Measurements from ENCODE around the gene KAT6B.

The KAT6B gene

DNA sequence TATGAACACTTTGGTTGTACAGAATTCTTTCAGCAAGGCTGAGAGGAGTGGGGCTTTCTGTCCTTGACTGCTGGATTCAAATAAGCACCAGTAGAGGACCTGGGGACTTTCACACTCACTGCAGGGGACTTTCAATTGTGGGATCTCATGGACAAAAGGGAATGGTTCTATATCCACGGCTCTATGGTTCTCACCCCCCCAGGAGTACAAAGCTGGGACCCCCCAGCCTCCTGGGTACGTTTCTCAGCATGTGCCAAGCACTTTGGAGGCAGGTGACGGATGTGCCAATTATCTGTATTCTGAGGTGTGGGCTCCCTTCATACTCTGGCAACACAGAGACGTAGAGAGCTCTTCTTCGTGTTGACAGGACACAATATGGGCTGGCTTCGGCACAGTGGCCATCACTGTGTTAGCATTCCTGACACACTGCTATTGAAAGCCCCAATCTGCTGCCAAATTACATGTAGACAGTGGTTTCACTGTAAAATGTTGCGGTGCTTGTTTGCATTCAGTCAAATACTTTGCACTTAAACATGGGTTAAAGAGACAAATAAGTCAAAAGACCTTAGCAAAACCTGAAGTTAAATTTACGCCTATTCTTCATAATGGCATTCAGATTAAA lies 192.4 kb downstream of the KAT6B start:
- DNase-seq: no peak

DNA sequence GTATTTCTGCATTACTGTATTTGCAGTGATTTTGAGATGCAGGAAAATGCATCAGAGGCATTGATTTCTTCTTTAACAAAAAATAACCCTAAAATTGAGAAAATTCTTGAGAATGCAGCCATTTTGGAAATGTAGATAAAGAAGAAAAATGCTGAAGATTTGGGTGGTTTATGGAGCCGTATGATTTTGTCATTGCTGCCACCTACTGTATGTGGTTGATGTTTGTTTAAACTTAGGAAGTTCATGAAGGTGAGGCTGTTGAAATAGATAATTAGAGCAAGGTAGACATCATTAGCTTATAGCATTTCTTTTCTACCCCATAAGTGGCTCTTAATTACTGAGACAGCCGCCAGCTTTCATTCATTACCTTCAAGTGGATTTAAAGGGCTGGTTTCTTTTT lies 193.0 kb downstream of the KAT6B start:
- no peak for DNase-seq

DNA sequence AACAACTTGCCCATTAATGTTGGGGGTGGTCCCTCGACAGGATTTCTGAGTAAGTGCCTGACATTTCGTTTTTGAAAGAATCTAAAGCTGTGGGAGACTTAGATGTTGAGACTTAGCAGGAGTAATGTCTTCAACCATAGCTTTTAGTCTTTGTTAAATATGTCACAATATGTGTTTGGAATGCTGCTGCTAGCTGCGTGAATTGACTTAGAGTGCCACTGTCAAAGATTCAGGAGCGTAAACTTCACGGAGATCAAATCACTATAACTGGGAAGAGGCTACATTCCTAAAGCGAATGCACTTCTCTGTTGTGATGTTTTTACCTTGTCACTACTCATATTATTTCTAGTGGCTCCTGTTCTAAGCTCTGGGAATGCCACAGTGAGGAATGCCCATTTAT lies 193.8 kb downstream of the KAT6B start:
- DNase-seq: no peak

- no peak for DNase-seq
These were observed 195.2 kb downstream of the KAT6B start for GRCh38 chr10:75021379-75022249.

DNA sequence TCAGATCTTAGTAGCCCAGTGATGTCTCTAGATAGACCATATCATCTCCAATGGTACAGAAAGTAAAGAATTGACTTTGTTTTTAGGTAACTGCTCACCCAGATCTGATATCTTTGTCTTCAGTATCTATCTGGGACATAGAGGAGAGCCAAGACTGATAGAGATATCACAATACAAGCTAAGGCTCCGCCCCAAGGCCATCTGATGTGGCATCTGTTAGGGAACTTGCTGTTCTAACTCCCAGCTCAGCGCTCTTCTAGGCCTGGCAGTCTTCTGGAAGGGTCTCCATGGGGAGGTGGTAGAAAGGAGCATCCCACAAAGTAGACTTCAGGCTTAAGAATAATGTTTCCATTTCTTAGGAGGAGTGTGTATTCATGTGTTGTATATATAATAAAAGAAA lies 196.7 kb downstream of the KAT6B start:
- DNase-seq: no peak

- DNase-seq: no peak
These were observed 198.6 kb downstream of the KAT6B start for GRCh38 chr10:75024971-75025523.

GRCh38 chr10:75028049-75028448 lies 201.6 kb downstream of the KAT6B start:
- no peak for DNase-seq

- no peak for DNase-seq
These were observed 202.3 kb downstream of the KAT6B start for GRCh38 chr10:75028748-75029147.

GRCh38 chr10:75029420-75029819 lies 203.0 kb downstream of the KAT6B start:
- no peak for DNase-seq

DNA sequence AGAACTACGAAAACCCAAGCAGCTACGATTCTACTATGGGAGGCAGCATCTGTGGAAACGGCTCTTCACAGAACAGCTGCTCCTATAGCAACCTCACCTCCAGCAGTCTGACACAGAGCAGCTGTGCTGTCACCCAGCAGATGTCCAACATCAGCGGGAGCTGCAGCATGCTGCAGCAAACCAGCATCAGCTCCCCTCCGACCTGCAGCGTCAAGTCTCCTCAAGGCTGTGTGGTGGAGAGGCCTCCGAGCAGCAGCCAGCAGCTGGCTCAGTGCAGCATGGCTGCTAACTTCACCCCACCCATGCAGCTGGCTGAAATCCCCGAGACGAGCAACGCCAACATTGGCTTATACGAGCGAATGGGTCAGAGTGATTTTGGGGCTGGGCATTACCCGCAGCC lies 203.5 kb downstream of the KAT6B start:
- no peak for DNase-seq

DNA sequence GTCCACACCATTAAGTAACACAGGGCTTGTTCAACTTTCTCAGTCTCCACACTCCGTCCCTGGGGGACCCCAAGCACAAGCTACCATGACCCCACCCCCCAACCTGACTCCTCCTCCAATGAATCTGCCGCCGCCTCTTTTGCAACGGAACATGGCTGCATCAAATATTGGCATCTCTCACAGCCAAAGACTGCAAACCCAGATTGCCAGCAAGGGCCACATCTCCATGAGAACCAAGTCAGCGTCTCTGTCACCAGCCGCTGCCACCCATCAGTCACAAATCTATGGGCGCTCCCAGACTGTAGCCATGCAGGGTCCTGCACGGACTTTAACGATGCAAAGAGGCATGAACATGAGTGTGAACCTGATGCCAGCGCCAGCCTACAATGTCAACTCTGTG lies 204.0 kb downstream of the KAT6B start:
- DNase-seq: no peak

- DNase-seq: no peak
These were observed 205.7 kb downstream of the KAT6B start for GRCh38 chr10:75032119-75032518.

DNA sequence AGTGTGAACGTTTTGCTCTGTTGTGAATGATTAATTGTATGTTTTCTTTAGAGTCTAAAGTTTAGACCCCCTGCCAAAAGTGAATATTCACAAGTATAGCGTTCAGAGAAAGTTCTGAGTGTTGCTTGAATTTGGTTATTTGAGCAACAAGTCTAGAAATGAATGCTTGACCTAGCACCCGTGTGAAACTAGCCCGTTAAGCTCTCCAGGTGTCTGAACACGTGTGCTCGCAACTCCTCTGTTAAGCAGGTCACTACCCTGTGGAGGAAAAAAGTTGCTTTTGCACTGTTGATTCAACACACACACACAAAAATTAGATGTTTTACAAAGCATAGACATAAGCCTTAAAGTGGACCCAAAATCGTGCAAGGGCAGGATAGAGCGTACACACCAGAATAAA lies 206.4 kb downstream of the KAT6B start:
- DNase-seq: no peak

- no peak for DNase-seq
These were observed 207.2 kb downstream of the KAT6B start for GRCh38 chr10:75033399-75034130.

DNA sequence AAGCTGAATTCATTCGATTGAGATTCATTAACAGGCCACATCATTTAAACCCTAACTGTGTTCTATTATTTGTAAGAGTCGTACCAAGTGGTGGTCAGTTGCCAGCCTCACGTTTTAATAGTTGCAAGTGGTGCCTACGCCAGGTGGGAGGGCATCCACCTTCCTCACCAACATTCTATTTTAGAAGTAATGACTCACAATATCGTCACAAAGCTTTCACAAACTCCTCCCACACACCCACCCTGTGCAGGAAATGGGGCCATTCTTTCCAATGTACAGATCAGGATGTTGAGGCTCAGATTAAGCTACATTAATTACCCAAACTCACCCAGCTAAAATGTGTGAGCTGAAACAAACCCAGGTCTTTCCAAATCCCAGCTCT lies 207.7 kb downstream of the KAT6B start:
- DNase-seq: no peak

DNA sequence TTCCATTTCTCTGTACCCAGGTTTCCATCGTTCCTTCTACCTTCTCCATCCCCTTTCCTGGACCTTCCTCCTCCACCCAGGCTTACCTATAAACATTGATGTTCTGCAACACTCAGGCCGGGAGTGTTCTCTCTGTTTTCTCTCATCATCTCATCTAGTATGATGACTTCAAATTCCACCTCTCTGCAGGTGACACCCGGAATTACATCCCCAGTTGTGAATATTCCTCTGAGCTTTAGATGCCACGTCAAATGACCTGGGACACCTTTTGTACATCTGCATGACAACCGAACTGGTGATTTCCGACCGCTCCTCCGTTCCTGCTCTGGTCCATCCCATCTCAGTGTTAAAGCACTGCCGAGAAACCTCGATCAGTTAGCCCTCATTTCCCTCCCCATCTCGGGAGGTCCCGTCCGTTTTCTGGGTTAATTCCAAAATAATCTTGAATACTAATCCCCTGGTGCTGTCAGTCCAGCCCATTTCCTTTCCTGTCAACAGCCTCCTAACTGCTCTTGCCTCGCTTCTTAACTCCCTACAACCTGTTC lies 208.4 kb downstream of the KAT6B start:
- DNase-seq: no peak

DNA sequence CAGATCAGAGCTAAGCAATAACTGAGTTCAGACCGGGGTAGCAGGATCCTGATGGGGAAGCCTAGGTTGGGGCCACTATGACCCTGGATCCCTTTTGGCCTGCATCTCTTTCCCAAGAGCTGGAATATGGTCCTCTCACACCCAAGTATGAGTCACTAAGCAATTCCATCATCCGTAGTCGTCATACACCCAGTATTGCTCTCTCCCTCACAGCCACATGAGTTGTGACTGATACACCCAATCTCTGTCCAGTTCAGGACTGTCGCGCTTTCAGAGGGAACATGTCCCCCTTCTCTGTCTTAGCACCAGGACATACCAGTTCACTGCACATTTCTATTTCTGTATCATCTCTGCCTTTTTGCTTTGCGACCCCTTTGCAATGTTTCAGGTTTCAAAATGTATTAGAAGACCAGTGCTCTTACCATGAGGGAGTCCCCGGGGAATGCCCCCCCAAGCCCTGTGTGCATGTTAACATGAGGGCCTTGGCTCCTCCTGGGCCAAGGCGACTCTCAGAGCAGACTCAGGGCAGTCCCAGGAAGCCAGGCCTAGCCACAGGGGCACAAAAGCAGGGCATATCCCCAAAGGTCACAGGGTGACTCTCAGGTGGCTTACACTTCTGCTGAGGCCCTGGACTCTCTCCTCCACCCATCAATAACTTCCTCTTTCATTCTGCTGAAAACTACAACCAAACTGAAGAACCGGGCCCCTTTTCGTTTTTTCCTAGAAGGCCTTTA lies 209.7 kb downstream of the KAT6B start:
- no peak for DNase-seq

GRCh38 chr10:75037171-75038153 lies 211.1 kb downstream of the KAT6B start:
- DNase-seq: no peak

DNA sequence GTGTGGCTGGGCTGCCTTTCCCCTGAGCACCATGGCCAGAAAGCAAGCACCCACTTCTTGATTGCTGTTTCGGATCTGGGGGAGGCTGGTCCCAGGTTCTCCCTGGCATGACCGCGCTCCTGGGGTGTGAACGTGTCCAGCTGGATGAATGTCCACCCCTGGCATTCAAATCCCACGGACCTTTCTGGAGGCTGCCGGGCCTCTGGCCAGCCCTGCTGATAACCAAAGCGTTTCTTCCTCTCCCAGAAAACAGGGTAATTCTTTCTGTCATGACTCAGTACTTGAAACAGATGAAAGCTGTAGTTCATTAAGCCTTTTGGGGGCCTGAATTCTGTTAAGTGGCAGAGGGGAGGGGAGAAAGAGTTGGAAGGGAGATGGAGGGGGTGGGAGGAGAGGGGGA lies 211.9 kb downstream of the KAT6B start:
- no peak for DNase-seq

DNA sequence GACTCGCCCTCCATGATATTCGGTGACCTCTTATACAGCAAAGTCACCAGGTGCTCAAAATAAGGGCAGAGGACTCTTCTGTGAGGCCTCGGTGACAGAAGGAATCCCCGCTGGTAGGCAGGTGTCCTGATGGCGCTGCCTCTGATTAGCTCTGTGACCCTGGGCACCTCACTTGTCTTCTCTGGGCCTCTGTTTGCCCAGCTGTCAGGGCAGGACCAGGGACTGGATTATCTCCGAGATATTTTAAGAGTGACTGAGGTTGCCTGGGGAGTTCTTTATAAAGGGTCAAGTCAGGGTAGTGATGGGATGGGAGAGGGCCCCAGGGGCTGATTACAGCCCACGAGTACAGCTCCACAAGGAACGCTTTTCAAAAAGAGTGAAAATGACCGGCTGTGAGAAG lies 214.2 kb downstream of the KAT6B start:
- no peak for DNase-seq

DNA sequence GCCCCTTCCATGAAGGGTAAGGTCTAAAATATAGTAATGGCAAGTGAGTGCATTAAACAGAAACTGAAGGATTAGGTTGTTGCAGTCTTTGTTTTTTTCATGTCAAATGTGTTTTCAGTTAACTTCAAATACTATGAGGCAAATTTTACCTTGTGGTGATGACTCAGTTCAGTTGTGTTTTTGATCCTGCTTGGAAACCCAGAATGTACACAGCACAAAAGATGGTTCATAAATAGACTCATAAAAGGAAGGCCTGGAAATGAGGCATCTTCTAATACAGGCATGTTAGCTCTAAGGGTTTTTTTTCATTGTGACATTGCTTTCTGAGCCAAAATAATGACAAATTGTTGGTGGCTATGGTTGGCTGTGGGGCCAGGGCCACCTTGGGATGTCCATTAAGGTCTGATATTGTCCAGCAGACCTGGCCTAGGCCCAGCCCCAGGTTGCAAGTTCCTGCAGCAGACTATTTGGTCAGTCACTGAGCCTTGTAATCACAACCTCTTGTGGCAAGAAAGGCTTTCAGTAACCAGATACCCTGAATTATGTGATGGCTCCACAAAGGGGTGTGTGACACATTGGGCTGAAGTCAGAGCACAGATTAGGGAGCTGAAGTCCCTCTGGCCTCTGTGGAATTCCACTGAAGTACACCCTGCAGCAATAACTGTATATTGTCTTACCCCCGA lies 216.0 kb downstream of the KAT6B start:
- no peak for DNase-seq

All from activated CD8-positive, alpha-beta memory T cell treated with anti-CD3 and anti-CD28 coated beads, Interleukin-2, amount 50 U/mL, for 4 hours (primary cell).